Sciatic nerve (tissue), 2 donors: ENCODE data around the gene CEP164. TPM values are rescaled to one million over a fixed set of nuclear protein-coding genes. Genes with fewer than 3 reads are reported as not detected.

Experiments used
- ATAC-seq: fragments of 200-7000 bp; cut with Tn5 transposase; one replicate; pipeline ENCODE4 v1.9.1; 2020; ENCODE audit warnings: mild to moderate bottlenecking, moderate library complexity
- DNase-seq: peaks from one replicate; pipeline ENCODE4 v3.0.0-alpha.2; 2020; ENCODE audit warnings: low spot score
- intact Hi-C: fragments of 100-400 bp; cut with DNase I; formaldehyde crosslinking; loops from one replicate; pipeline ENCODE4 v1.14.2; 2022
- total RNA-seq: library from RNA; stranded (reverse); fragmentation: NEBNext Ultra II Directional; extraction: Animal tissue kit (Norgen Biotek cat#: 25700); gene quantifications from one replicate; pipeline ENCODE4 v1.2.1, GENCODE V29; 2021
- donor health status: DM: no; HTN: no; CAD: no.
- donor health status: DM: no; HTN: no; CAD: no.

CEP164 gene
- total RNA-seq, 1 donor from 2014 or later, result 46.4 TPM

GRCh38 chr11:117412653-117413275 is 85.1 kb downstream of the CEP164 start:
- intact Hi-C loops, result no loop called here
- ATAC-seq (no peak), DNase-seq (peak; percentile 21)

- ATAC-seq (no peak), DNase-seq (peak; percentile 34)
- intact Hi-C loops, result no loop called here
Observed at GRCh38 chr11:117413616-117414015, 86.0 kb downstream of the CEP164 start.

GRCh38 chr11:117414724-117415123 is 87.1 kb downstream of the CEP164 start:
- ATAC-seq (no peak), DNase-seq (peak; percentile 12)
- intact Hi-C loops, result no loop called here

GRCh38 chr11:117415358-117415896 is 87.8 kb downstream of the CEP164 start:
- DNase-seq (peak; percentile 42), ATAC-seq (no peak)
- intact Hi-C loops, result no loop called here

- ATAC-seq (no peak), DNase-seq (peak; percentile 15)
- intact Hi-C loops, result no loop called here
Observed at GRCh38 chr11:117417342-117417741, 89.7 kb downstream of the CEP164 start.

- DNase-seq, result peak; percentile 12
- no peak for ATAC-seq
- intact Hi-C loops, result no loop called here
Observed at GRCh38 chr11:117417856-117418255, 90.2 kb downstream of the CEP164 start.

GRCh38 chr11:117418737-117419481 is 91.3 kb downstream of the CEP164 start:
- intact Hi-C loops, result no loop called here
- ATAC-seq (no peak), DNase-seq (peak; percentile 21)

- intact Hi-C loops, result no loop called here
- DNase-seq (peak; percentile 34), ATAC-seq (no peak)
Observed at GRCh38 chr11:117419482-117420142, 92.0 kb downstream of the CEP164 start.

GRCh38 chr11:117420143-117420485 is 92.5 kb downstream of the CEP164 start:
- DNase-seq, result peak; percentile 43
- no peak for ATAC-seq
- intact Hi-C loops, result no loop called here

GRCh38 chr11:117420598-117420997 is 92.9 kb downstream of the CEP164 start:
- ATAC-seq, result no peak
- DNase-seq, result peak; percentile 26
- intact Hi-C loops, result no loop called here

- intact Hi-C loops, result no loop called here
- DNase-seq, result peak; percentile 30
- no peak for ATAC-seq
Observed at GRCh38 chr11:117421041-117421440, 93.4 kb downstream of the CEP164 start.

- DNase-seq (peak; percentile 17), ATAC-seq (no peak)
- intact Hi-C loops, result no loop called here
Observed at GRCh38 chr11:117421476-117421875, 93.8 kb downstream of the CEP164 start.

- no peak for ATAC-seq
- intact Hi-C loops, result no loop called here
- peak; percentile 15 for DNase-seq
Observed at GRCh38 chr11:117423046-117423575, 95.5 kb downstream of the CEP164 start.

GRCh38 chr11:117424781-117425180 is 97.1 kb downstream of the CEP164 start:
- DNase-seq, result peak; percentile 26
- no peak for ATAC-seq
- intact Hi-C loops, result no loop called here

- no peak for ATAC-seq
- intact Hi-C loops, result loop anchor here (2.0 kb wide), 1 partner anchor 391 kb away; no protein-coding TSS in a partner anchor
- peak; percentile 6 for DNase-seq
Observed at GRCh38 chr11:117425679-117426296, 98.1 kb downstream of the CEP164 start.

GRCh38 chr11:117426297-117426685 is 98.6 kb downstream of the CEP164 start:
- intact Hi-C loops, result loop anchor here (2.0 kb wide), 1 partner anchor 391 kb away; no protein-coding TSS in a partner anchor
- ATAC-seq (peak; percentile 70), DNase-seq (peak; percentile 86)

GRCh38 chr11:117426941-117427340 is 99.3 kb downstream of the CEP164 start:
- intact Hi-C loops, result loop anchor here (2.0 kb wide), 1 partner anchor 390 kb away; no protein-coding TSS in a partner anchor
- DNase-seq, result no peak

GRCh38 chr11:117427356-117427874 is 99.8 kb downstream of the CEP164 start:
- no peak for DNase-seq
- intact Hi-C loops, result loop anchor here (2.0 kb wide), 1 partner anchor 389 kb away; no protein-coding TSS in a partner anchor
- no peak for ATAC-seq

More at GRCh38 chr11:117426941-117427340, 99.3 kb downstream of the CEP164 start:
- ATAC-seq, result no peak
